ENCODE measurements around the gene EVA1A. TPM values are rescaled to one million over a fixed set of nuclear protein-coding genes. Genes with fewer than 3 reads are reported as not detected.

Gene EVA1A
- total RNA-seq, 4 donors from 2014 or later = 1.3 to 1.6 TPM; not detected in 2

GRCh38 chr2:75580606-75581005, 19.9 kb upstream of the EVA1A start:
- no peak for DNase-seq (ENCODE audit: low spot score in 2 of 2)
- peaks cover 0 to 6% (median 0%) of the 10 kb centered on the region in 4 donors for H3K9me3 ChIP-seq
- H3K4me1 ChIP-seq = no peaks in the 10 kb centered on the region
- H3K36me3 ChIP-seq = no peaks in the 10 kb centered on the region
- WGBS, 2 donors = 90 to 94% methylated on average over 1 of the region's 1 CpG
- H3K27me3 ChIP-seq = no peaks in the 10 kb centered on the region
- H3K27ac ChIP-seq = no peak overlapping the region
- no peak for TF ChIP-seq EP300 (IDR thresholded peaks at IDR 0.05)
- no peak for TF ChIP-seq CTCF (IDR thresholded peaks at IDR 0.05)
- no peak for TF ChIP-seq POLR2A (IDR thresholded peaks at IDR 0.05)
- no peak overlapping the region for H3K4me3 ChIP-seq

GRCh38 chr2:75580156-75580555, 19.4 kb upstream of the EVA1A start:
- no peak for DNase-seq (ENCODE audit: low spot score in 2 of 2)
- no peak for TF ChIP-seq EP300 (IDR thresholded peaks at IDR 0.05)
- no peak for TF ChIP-seq POLR2A (IDR thresholded peaks at IDR 0.05)
- no peak for TF ChIP-seq CTCF (IDR thresholded peaks at IDR 0.05)
- Histone ChIP-seq H3K27me3 (no peaks in the 10 kb centered on the region), H3K4me1 (no peaks in the 10 kb centered on the region), H3K4me3 (no peak overlapping the region), H3K9me3 (peaks cover 0 to 6% (median 0%) of the 10 kb centered on the region in 4 donors), H3K27ac (no peak overlapping the region), H3K36me3 (no peaks in the 10 kb centered on the region)
- 89 to 100% methylated on average over 1 of the region's 1 CpG for WGBS, 2 donors

- DNase-seq (ENCODE audit: low spot score in 2 of 2) = no peak
Observed at GRCh38 chr2:75579186-75579585, 18.4 kb upstream of the EVA1A start.

GRCh38 chr2:75577280-75577679, 16.5 kb upstream of the EVA1A start:
- Histone ChIP-seq H3K36me3 (no peaks in the 10 kb centered on the region), H3K9me3 (peaks cover 0 to 6% (median 0%) of the 10 kb centered on the region in 4 donors), H3K27ac (no peak overlapping the region), H3K4me3 (no peak overlapping the region), H3K4me1 (no peaks in the 10 kb centered on the region), H3K27me3 (no peaks in the 10 kb centered on the region)
- no peak for TF ChIP-seq CTCF (IDR thresholded peaks at IDR 0.05)
- TF ChIP-seq EP300 (IDR thresholded peaks at IDR 0.05) = no peak
- TF ChIP-seq POLR2A (IDR thresholded peaks at IDR 0.05) = no peak
- no peak for DNase-seq (ENCODE audit: low spot score in 2 of 2)
- WGBS, 2 donors = 94 to 95% methylated on average over 1 of the region's 1 CpG

More at GRCh38 chr2:75579186-75579585, 18.4 kb upstream of the EVA1A start:
- no peak overlapping the region for H3K27ac ChIP-seq
- no peaks in the 10 kb centered on the region for H3K4me1 ChIP-seq
- H3K27me3 ChIP-seq = no peaks in the 10 kb centered on the region
- no peak overlapping the region for H3K4me3 ChIP-seq
- no peak for TF ChIP-seq CTCF (IDR thresholded peaks at IDR 0.05)
- H3K9me3 ChIP-seq = peaks cover 0 to 6% (median 0%) of the 10 kb centered on the region in 4 donors
- no peaks in the 10 kb centered on the region for H3K36me3 ChIP-seq

GRCh38 chr2:75574106-75574505, 13.4 kb upstream of the EVA1A start:
- Histone ChIP-seq H3K9me3 (no peaks in the 10 kb centered on the region), H3K27ac (no peak overlapping the region), H3K4me3 (no peak overlapping the region), H3K4me1 (peaks cover 0 to 12% (median 0%) of the 10 kb centered on the region in 4 donors), H3K27me3 (no peaks in the 10 kb centered on the region), H3K36me3 (no peaks in the 10 kb centered on the region)
- DNase-seq (ENCODE audit: low spot score in 2 of 2) = no peak
- TF ChIP-seq POLR2A (IDR thresholded peaks at IDR 0.05) = no peak
- TF ChIP-seq EP300 (IDR thresholded peaks at IDR 0.05) = no peak
- TF ChIP-seq CTCF (IDR thresholded peaks at IDR 0.05) = no peak
- WGBS, 2 donors = 79 to 80% methylated on average over 1 of the region's 1 CpG

Data from tibial nerve (tissue), 4 donors.